ENCODE measurements around the gene SRI. TPM values are rescaled to one million over a fixed set of nuclear protein-coding genes. Genes with fewer than 3 reads are reported as not detected.

SRI gene
- total and polyA plus RNA-seq, 2 donors (not counting 1 experiment from before 2014, with no cell fraction given): 46.5 to 49.9 TPM

GRCh38 chr7:88200261-88200660, 19.6 kb downstream of the SRI start:
- no peaks in the 10 kb centered on the region for H3K27me3 ChIP-seq (replicated peaks in 1 of 4; ENCODE audit: control extremely low read depth in 1 of 4, control insufficient read depth in 3 of 4, insufficient read depth in 4 of 4, low read length in 3 of 4)
- ChIA-PET CTCF (no interaction called here), POLR2A (no interaction called here)
- H3K27me3 Mint-ChIP-seq: no peaks in the 10 kb centered on the region
- no peaks in the 10 kb centered on the region for H3K9me3 ChIP-seq (ENCODE audit: control extremely low read depth in 1 of 3, control insufficient read depth in 2 of 3, insufficient read depth in 1 of 3, low read length in 2 of 3)
- no peaks in the 10 kb centered on the region for H4K20me1 ChIP-seq (ENCODE audit: control insufficient read depth, insufficient read depth, low read length, poor library complexity, severe bottlenecking)
- H3K27ac ChIP-seq (ENCODE audit: low read length in 2 of 2): no peak overlapping the region
- DNase-seq: no peak
- H3K79me2 ChIP-seq (ENCODE audit: control insufficient read depth, insufficient read depth, low read length): no peaks in the 10 kb centered on the region
- H3K4me3 Mint-ChIP-seq: no peak overlapping the region
- no peak overlapping the region for H3K27ac Mint-ChIP-seq
- 93% methylated on average over 2 of the region's 3 CpGs for WGBS (ENCODE audit: insufficient coverage)
- H3K9ac ChIP-seq (ENCODE audit: low read length): no peak overlapping the region
- no peak overlapping the region for H3K4me3 ChIP-seq (ENCODE audit: control extremely low read depth in 1 of 5, extremely low read depth in 1 of 5, insufficient read depth in 1 of 5, low read depth in 2 of 5, low read length in 4 of 5)
- H3K4me2 ChIP-seq (replicated peaks; ENCODE audit: low read depth, low read length, poor library complexity, severe bottlenecking): no peak overlapping the region
- H2AFZ ChIP-seq (ENCODE audit: insufficient read depth, low read depth, low read length, poor library complexity, severe bottlenecking): no peak overlapping the region
- H3K4me1 ChIP-seq (ENCODE audit: control insufficient read depth in 2 of 2, insufficient read depth in 2 of 2, low read length in 2 of 2): no peaks in the 10 kb centered on the region
- ATAC-seq (ENCODE audit: low read depth): no peak
- H3K4me1 Mint-ChIP-seq: no peaks in the 10 kb centered on the region
- peaks cover 0 to 28% of the 10 kb centered on the region in 2 experiments for H3K36me3 ChIP-seq (replicated peaks in 1 of 2; ENCODE audit: control extremely low read depth in 1 of 2, control insufficient read depth in 1 of 2, extremely low read depth in 1 of 2, insufficient read depth in 2 of 2, low read length in 1 of 2)
- TF ChIP-seq CTCF (IDR thresholded peaks at IDR 0.05): no peak
- no peaks in the 10 kb centered on the region for H3K9me3 Mint-ChIP-seq (ENCODE audit: insufficient read depth)
- intact Hi-C loops (cut with micrococcal nuclease): no loop called here

GRCh38 chr7:88191911-88192310, 27.9 kb downstream of the SRI start:
- Histone ChIP-seq H3K4me2 (replicated peaks; ENCODE audit: low read depth, low read length, poor library complexity, severe bottlenecking) (no peak overlapping the region), H3K9ac (ENCODE audit: low read length) (no peak overlapping the region), H3K4me1 (ENCODE audit: control insufficient read depth in 2 of 2, insufficient read depth in 2 of 2, low read length in 2 of 2) (no peaks in the 10 kb centered on the region), H3K27me3 (replicated peaks in 1 of 4; ENCODE audit: control extremely low read depth in 1 of 4, control insufficient read depth in 3 of 4, insufficient read depth in 4 of 4, low read length in 3 of 4) (no peaks in the 10 kb centered on the region), H3K79me2 (ENCODE audit: control insufficient read depth, insufficient read depth, low read length) (no peaks in the 10 kb centered on the region), H3K36me3 (replicated peaks in 1 of 2; ENCODE audit: control extremely low read depth in 1 of 2, control insufficient read depth in 1 of 2, extremely low read depth in 1 of 2, insufficient read depth in 2 of 2, low read length in 1 of 2) (no peaks in the 10 kb centered on the region), H3K4me3 (ENCODE audit: control extremely low read depth in 1 of 5, extremely low read depth in 1 of 5, insufficient read depth in 1 of 5, low read depth in 2 of 5, low read length in 4 of 5) (no peak overlapping the region), H3K27ac (ENCODE audit: low read length in 2 of 2) (no peak overlapping the region), H3K9me3 (ENCODE audit: control extremely low read depth in 1 of 3, control insufficient read depth in 2 of 3, insufficient read depth in 1 of 3, low read length in 2 of 3) (no peaks in the 10 kb centered on the region), H2AFZ (ENCODE audit: insufficient read depth, low read depth, low read length, poor library complexity, severe bottlenecking) (no peak overlapping the region), H4K20me1 (ENCODE audit: control insufficient read depth, insufficient read depth, low read length, poor library complexity, severe bottlenecking) (no peaks in the 10 kb centered on the region)
- no peak for DNase-seq
- WGBS (ENCODE audit: insufficient coverage): no CpG with 5 or more reads among the region's 3 CpGs
- ChIA-PET POLR2A (no interaction called here), CTCF (no interaction called here)
- H3K27me3 Mint-ChIP-seq: no peaks in the 10 kb centered on the region
- no peaks in the 10 kb centered on the region for H3K9me3 Mint-ChIP-seq (ENCODE audit: insufficient read depth)
- H3K4me3 Mint-ChIP-seq: no peak overlapping the region
- no peak for ATAC-seq (ENCODE audit: low read depth)
- intact Hi-C loops (cut with micrococcal nuclease): no loop called here
- TF ChIP-seq EZH2 (IDR thresholded peaks at IDR 0.05; ENCODE audit: borderline replicate concordance, insufficient read depth, low read depth, low read length, poor library complexity, severe bottlenecking) (no peak), CTCF (IDR thresholded peaks at IDR 0.05) (no peak)
- no peak overlapping the region for H3K27ac Mint-ChIP-seq
- H3K4me1 Mint-ChIP-seq: no peaks in the 10 kb centered on the region
